Heart left ventricle (tissue), 16 donors: ENCODE measurements around the gene TH. TPM values are rescaled to one million over a fixed set of nuclear protein-coding genes. Genes with fewer than 3 reads are reported as not detected.

Experiments used
- ATAC-seq, 4 donors: fragments of 200-7000 bp; cut with Tn5 transposase; one replicate each; pipeline ENCODE4 v1.9.1; 2020 to 2022; ENCODE audit warnings: moderate library complexity in 4 of 4, mild to moderate bottlenecking in 3 of 4, moderate number of reproducible peaks in 1 of 4
- DNase-seq, 5 donors: peaks; one replicate each; pipeline ENCODE4 v3.0.0-alpha.2; 2020
- H3K27ac ChIP-seq, 12 donors: fragments of 200-600 bp; sonication (generic) in 4 of 12; one replicate each; pipeline versions ENCODE4 v1.5.0 to v1.8.0; 2016 to 2022; ENCODE audit warnings: mild to moderate bottlenecking in 2 of 12
- H3K27me3 ChIP-seq, 9 donors: fragments of 200-600 bp; sonication (generic) in 2 of 9; one replicate each; pipeline versions ENCODE4 v1.5.1 to v1.8.0; 2016 to 2022; ENCODE audit warnings: mild to moderate bottlenecking in 3 of 9
- H3K36me3 ChIP-seq, 9 donors: fragments of 200-600 bp; sonication (generic) in 2 of 9; one replicate each; pipeline versions ENCODE4 v1.5.0 to v1.8.0; 2018 to 2022; ENCODE audit warnings: mild to moderate bottlenecking in 2 of 9
- H3K4me1 ChIP-seq, 12 donors: fragments of 200-600 bp; sonication (generic) in 4 of 12; one replicate each; pipeline versions ENCODE4 v1.5.0 to v1.8.0; 2016 to 2022; ENCODE audit warnings: mild to moderate bottlenecking in 3 of 12
- H3K4me3 ChIP-seq, 12 donors: fragments of 200-600 bp; sonication (generic) in 4 of 12; one replicate each; pipeline versions ENCODE4 v1.5.0 to v1.8.0; 2017 to 2022; ENCODE audit warnings: mild to moderate bottlenecking in 9 of 12, moderate library complexity in 4 of 12
- H3K9me3 ChIP-seq, 12 donors: fragments of 200-600 bp; sonication (generic) in 4 of 12; one replicate each; pipeline versions ENCODE4 v1.5.0 to v1.8.0; 2016 to 2022; ENCODE audit warnings: mild to moderate bottlenecking in 1 of 12
- POLR2A ChIP-seq, 2 donors: fragments of 450-650 bp; IDR thresholded peaks; one replicate each; pipeline ENCODE4 v1.6.1; 2017; ENCODE audit warnings: antibody characterized with exemption in 2 of 2, mild to moderate bottlenecking in 2 of 2, moderate library complexity in 2 of 2
- WGBS, 4 donors: extraction: QIAGEN DNeasy Blood & Tissue Kit in 2 of 4; methylation state at CpG; one replicate each; pipeline versions ENCODE4 v1.1.5 to v1.1.7; 2013 to 2018; 5-methylcytosine and 5-hydroxymethylcytosine counted together
- intact Hi-C, 10 donors: fragments of 100-400 bp; cut with DNase I; formaldehyde crosslinking; loops; one replicate each; pipeline versions ENCODE4 v1.11.1 to v1.14.2; 2022
- polyA plus RNA-seq, 2 donors: library from polyadenylated mRNA; stranded (reverse); fragments of 200-250 nt; gene quantifications; one replicate each; pipeline ENCODE4 v1.2.3, GENCODE V29; 2013
- total RNA-seq, 9 donors: library from RNA; depleted of rRNA in 2 of 9; stranded (reverse); fragments of >200 nt in 2 of 9; fragmentation: NEBNext Ultra II Directional in 3 of 9; extraction: Animal tissue kit (Norgen Biotek cat#: 25700) in 3 of 9; gene quantifications; one replicate each; pipeline versions ENCODE4 v1.1.0 to v1.2.4, GENCODE V29; 2016 to 2023
- TF ChIP-seq, protein P1 (sequence below), 12 donors: fragments of 200-600 bp; sonication (generic) in 4 of 12; IDR thresholded peaks; one replicate each; pipeline versions ENCODE4 v1.5.0 to v1.8.0; 2018 to 2022; ENCODE audit warnings: antibody characterized with exemption in 12 of 12, mild to moderate bottlenecking in 5 of 12
- donor health status: ischemic (EF 13 %, LVEDD 7.1; RV severe dilation, severe dysfunction).
- donor health status: healthy with polysubstance abuse.
- donor health status: DM: no; HTN: yes; CAD: no.
- donor health status: DM: no; HTN: no; CAD: no.
- donor health status: ischemic (EF 25% LVEDD 6.9; RV normal size, moderate dysfunction).
- donor health status: ischemic (EF 25% LVEDD 5.7; RV mildly dilated, moderate dysfunction).
- donor health status: healthy.
- donor health status: DM: yes; HTN: yes; CAD: no.
- donor health status: ischemic (EF 35%, LVEDD 5.7; RV mildly dilated, moderate dysfunction).
- donor health status: nonischemic (EF 11% LVEDD 7.7; RV severe dilation, severe dysfunction).
- donor health status: DM: yes; HTN: yes; CAD: no.
- donor health status: PGD.
- donor health status: ischemic (EF 29% LVEDD 5.4; RV normal size, mild dysfunction).
- donor health status: nonischemic (EF 23%, LVEDD 6.1; RV moderate dilation, normal function).

Gene TH
- total and polyA plus RNA-seq, 11 donors: 0.08 TPM; not detected in 10

DNA sequence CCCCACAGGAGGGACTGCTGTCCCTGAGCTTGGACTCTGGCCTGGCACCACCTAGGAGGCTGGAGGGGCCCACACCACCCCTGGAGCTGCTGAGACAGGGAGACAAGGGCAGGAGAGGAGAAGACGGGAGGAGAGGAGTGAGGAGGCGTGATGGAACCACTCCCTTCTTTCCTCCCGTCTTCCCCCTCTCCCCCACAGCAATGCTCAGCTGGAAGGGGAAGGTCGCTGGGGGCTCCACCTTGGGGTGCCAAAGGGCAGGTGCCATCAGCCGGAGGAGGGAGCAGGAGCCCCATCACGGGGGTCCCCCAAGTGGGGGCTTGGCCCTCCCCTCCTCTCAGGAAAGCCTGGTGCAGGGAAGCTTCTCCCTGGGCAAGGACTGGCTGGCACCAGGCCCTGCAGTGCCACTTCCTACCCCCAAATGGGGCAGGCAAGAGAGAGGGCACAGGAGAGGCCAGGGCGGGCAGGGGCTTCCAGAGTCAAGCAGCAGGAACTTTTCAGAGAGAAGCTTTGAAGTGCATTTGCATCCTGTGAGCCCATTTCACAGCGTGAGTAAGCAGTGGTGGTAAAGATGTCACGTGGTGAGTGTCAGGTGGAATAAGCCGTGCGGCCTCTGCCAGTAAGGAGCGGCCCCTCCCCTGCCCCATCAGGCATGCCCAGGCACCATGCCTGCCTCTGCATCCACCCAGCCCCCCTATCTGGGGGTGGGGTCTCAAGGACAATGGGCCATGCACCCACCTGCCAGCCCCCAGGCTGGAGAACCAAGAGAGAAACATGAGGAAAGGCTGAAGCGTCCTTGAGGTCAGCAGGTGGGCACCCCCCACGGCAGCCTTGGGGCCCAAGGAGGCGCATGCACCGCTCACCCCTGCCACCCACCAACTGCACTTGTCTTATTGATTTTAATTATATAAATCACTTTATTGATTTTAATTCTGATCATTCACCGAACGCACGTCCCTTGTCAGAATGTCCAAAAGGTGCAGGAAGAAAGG is 37.3 kb downstream of the TH start:
- Histone ChIP-seq H3K4me1 (peaks cover 0 to 26% (median 0%) of the 10 kb centered on the region in 12 donors), H3K36me3 (peaks cover 0 to 12% (median 0%) of the 10 kb centered on the region in 9 donors), H3K4me3 (no peak overlapping the region), H3K9me3 (no peaks in the 10 kb centered on the region), H3K27ac (no peak overlapping the region), H3K27me3 (peaks cover 0 to 44% (median 32%) of the 10 kb centered on the region in 9 donors)
- intact Hi-C loops: loop anchor here in 7 of 10 donors (5.0 kb wide), 2 partner anchors 32 to 37 kb away; no protein-coding TSS in a partner anchor
- WGBS, 4 donors: 82 to 87% (median 83%) methylated on average over 16 to 19 of the region's 19 CpGs
- DNase-seq (peak in 2 of 5 donors; percentile 24 to 36), ATAC-seq (no peak)
- TF ChIP-seq, protein P1, sequence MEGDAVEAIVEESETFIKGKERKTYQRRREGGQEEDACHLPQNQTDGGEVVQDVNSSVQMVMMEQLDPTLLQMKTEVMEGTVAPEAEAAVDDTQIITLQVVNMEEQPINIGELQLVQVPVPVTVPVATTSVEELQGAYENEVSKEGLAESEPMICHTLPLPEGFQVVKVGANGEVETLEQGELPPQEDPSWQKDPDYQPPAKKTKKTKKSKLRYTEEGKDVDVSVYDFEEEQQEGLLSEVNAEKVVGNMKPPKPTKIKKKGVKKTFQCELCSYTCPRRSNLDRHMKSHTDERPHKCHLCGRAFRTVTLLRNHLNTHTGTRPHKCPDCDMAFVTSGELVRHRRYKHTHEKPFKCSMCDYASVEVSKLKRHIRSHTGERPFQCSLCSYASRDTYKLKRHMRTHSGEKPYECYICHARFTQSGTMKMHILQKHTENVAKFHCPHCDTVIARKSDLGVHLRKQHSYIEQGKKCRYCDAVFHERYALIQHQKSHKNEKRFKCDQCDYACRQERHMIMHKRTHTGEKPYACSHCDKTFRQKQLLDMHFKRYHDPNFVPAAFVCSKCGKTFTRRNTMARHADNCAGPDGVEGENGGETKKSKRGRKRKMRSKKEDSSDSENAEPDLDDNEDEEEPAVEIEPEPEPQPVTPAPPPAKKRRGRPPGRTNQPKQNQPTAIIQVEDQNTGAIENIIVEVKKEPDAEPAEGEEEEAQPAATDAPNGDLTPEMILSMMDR (IDR thresholded peaks at IDR 0.05): no peak
- no peak for TF ChIP-seq POLR2A (IDR thresholded peaks at IDR 0.05)

DNA sequence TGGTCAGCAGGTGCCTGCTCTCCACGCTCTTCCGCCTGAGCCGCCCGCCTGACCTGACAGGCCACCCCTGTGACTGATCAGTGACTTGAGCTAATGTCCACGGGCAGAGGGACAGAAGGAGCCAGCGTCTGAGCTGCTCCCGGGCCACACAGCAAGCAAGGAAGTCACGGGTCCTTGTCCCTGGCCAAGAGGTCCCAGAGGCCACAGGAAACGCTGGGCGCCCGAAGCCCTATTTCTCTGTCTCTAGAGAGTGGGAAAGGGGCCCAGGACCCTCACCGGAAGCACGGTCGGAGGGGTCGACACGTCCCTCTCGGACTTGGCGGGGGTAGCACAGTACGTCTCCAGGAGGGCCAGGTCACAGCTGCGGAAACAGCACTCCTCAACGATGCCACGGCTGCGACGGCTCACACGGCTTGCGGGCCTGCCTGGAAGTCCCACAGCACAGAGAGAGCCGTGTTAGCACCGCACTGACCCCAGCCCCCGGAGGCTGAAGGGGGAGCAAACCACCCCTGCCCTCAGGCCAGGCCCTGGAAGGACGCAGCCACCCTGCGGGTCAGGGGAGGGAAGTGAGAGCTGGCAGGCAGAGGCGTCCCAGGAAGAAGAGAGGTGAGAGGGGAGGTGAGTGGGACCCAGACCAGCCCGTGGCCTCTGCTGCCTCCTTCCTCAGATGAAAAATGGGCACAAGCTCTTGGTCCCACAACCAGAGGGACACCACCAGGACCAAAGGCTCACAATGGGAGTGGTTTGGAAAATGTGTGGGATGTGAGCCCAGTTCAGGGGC is 38.2 kb downstream of the TH start:
- intact Hi-C loops: no loop called here
- H3K27me3 ChIP-seq: peaks cover 0 to 42% (median 23%) of the 10 kb centered on the region in 9 donors
- peak in 2 of 5 donors; percentile 21 to 56 for DNase-seq
- WGBS, 4 donors: 55 to 87% (median 63%) methylated on average over 9 to 33 of the region's 33 CpGs
- peaks cover 0 to 18% (median 0%) of the 10 kb centered on the region in 12 donors for H3K4me1 ChIP-seq
- peaks cover 0 to 12% (median 0%) of the 10 kb centered on the region in 9 donors for H3K36me3 ChIP-seq
- no peak overlapping the region for H3K27ac ChIP-seq
- no peaks in the 10 kb centered on the region for H3K9me3 ChIP-seq
- no peak overlapping the region for H3K4me3 ChIP-seq
- no peak for ATAC-seq
- TF ChIP-seq, protein P1 (IDR thresholded peaks at IDR 0.05): no peak
- no peak for TF ChIP-seq POLR2A (IDR thresholded peaks at IDR 0.05)

DNA sequence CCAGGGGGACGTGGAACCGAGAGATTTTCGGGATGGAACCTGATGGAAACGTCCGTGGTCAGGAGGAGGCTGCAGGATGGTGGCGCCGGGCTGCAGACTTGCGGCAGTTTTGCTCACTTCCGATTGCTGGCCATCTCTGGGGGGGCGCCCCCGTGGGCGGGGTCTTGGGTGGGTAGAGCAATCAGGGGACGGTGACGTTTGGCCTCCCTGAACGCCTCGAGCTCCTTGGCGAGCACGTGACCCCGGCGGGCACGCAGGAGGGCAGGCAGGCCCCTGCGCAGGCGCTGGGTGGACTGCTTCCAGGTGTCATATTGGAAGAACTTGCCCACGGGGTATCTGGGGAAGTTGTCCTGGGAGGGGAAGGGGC is 38.8 kb downstream of the TH start:
- peaks cover 0 to 42% (median 20%) of the 10 kb centered on the region in 9 donors for H3K27me3 ChIP-seq
- H3K4me3 ChIP-seq: no peak overlapping the region

More for the DNA sequence above, 38.8 kb downstream of the TH start:
- TF ChIP-seq, protein P1 (IDR thresholded peaks at IDR 0.05): no peak
- TF ChIP-seq POLR2A (IDR thresholded peaks at IDR 0.05): no peak
- WGBS, 4 donors: 54 to 62% (median 57%) methylated on average over 15 to 24 of the region's 24 CpGs
- Histone ChIP-seq H3K36me3 (peaks cover 0 to 12% (median 0%) of the 10 kb centered on the region in 9 donors), H3K27ac (no peak overlapping the region), H3K9me3 (no peaks in the 10 kb centered on the region), H3K4me1 (peaks cover 0 to 12% (median 0%) of the 10 kb centered on the region in 12 donors)
- DNase-seq (peak in 2 of 5 donors; percentile 15 to 61), ATAC-seq (no peak)
- intact Hi-C loops: no loop called here
